ENCODE measurements around the gene TTC39A. TPM values are rescaled to one million over a fixed set of nuclear protein-coding genes. Genes with fewer than 3 reads are reported as not detected.
A peak's percentile ranks its signal among the peaks of the same experiment; 100 is the strongest.

The TTC39A gene
- total RNA-seq, 1 donor from 2014 or later, result 26.0 TPM

- H3K27ac Mint-ChIP-seq, result no peak overlapping the region
- H3K9me3 Mint-ChIP-seq (ENCODE audit: low read depth), result no peaks in the 10 kb centered on the region
- TF ChIP-seq, protein P1, sequence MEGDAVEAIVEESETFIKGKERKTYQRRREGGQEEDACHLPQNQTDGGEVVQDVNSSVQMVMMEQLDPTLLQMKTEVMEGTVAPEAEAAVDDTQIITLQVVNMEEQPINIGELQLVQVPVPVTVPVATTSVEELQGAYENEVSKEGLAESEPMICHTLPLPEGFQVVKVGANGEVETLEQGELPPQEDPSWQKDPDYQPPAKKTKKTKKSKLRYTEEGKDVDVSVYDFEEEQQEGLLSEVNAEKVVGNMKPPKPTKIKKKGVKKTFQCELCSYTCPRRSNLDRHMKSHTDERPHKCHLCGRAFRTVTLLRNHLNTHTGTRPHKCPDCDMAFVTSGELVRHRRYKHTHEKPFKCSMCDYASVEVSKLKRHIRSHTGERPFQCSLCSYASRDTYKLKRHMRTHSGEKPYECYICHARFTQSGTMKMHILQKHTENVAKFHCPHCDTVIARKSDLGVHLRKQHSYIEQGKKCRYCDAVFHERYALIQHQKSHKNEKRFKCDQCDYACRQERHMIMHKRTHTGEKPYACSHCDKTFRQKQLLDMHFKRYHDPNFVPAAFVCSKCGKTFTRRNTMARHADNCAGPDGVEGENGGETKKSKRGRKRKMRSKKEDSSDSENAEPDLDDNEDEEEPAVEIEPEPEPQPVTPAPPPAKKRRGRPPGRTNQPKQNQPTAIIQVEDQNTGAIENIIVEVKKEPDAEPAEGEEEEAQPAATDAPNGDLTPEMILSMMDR (IDR thresholded peaks at IDR 0.05; ENCODE audit: unreplicated experiment), result no peak
- no peak for DNase-seq (ENCODE audit: low spot score, unreplicated experiment)
- peaks cover 6% of the 10 kb centered on the region for H3K36me3 Mint-ChIP-seq (ENCODE audit: insufficient read depth)
- H3K4me1 Mint-ChIP-seq (ENCODE audit: low read depth), result peaks cover 3% of the 10 kb centered on the region
- no peaks in the 10 kb centered on the region for H3K27me3 Mint-ChIP-seq
- H3K4me3 Mint-ChIP-seq (ENCODE audit: low read depth), result no peak overlapping the region
Measured at GRCh38 chr1:51299185-51299885, 31.0 kb downstream of the TTC39A start.

GRCh38 chr1:51298322-51298705 lies 32.0 kb downstream of the TTC39A start:
- peaks cover 6% of the 10 kb centered on the region for H3K36me3 Mint-ChIP-seq (ENCODE audit: insufficient read depth)
- no peak overlapping the region for H3K4me3 Mint-ChIP-seq (ENCODE audit: low read depth)
- no peak for DNase-seq (ENCODE audit: low spot score, unreplicated experiment)
- H3K9me3 Mint-ChIP-seq (ENCODE audit: low read depth), result no peaks in the 10 kb centered on the region
- no peaks in the 10 kb centered on the region for H3K27me3 Mint-ChIP-seq
- H3K4me1 Mint-ChIP-seq (ENCODE audit: low read depth), result peaks cover 3% of the 10 kb centered on the region
- peak overlapping the region; percentile 60 for H3K27ac Mint-ChIP-seq
- TF ChIP-seq, protein P1 (IDR thresholded peaks at IDR 0.05; ENCODE audit: unreplicated experiment), result no peak

DNA sequence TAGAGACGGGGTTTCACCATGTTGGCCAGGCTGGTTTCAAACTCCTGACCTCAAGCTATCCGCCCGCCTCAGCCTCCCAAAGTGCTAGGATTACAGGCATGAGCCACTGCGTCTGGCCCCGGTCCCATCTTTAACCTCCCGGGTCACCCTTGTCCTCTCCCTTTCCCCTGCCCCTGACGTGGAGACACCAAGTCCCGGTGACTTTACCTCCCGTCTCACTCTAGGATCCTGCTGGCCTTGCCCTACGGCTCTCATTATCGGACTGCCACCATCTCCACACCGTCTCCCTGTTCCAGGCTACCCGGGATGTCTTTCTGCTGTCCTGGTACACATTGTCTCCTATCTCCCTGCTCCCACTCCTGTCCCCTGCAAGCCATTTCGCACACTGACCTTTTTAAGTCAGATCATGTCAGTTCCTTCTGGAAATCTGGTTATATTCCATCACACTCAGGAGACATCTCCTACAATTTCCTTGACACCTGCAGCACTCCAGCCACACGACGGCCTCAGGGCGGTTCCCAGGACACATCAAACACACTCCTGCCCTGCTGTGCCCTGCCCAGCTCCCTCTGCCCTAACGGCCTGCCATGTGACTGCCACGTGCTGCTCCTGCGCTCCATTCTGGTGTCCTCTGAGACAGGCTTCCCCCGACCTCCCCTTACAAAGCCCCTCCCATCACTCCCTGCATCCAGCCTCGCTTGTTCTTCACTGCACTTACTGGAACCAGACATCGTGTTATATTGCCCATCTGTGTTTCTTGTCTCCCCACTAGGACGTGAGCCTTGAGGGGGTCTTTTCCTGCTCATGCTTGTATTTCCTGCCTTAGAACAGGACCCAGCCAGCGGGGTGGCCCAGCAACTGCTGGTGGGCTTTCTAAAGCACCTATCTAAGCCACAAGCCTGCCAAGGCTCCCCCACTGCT lies 32.7 kb downstream of the TTC39A start:
- no peak for DNase-seq (ENCODE audit: low spot score, unreplicated experiment)
- no peaks in the 10 kb centered on the region for H3K27me3 Mint-ChIP-seq
- H3K4me3 Mint-ChIP-seq (ENCODE audit: low read depth), result peak overlapping the region; percentile 47
- peaks cover 3% of the 10 kb centered on the region for H3K4me1 Mint-ChIP-seq (ENCODE audit: low read depth)
- no peaks in the 10 kb centered on the region for H3K9me3 Mint-ChIP-seq (ENCODE audit: low read depth)
- H3K36me3 Mint-ChIP-seq (ENCODE audit: insufficient read depth), result peaks cover 6% of the 10 kb centered on the region
- H3K27ac Mint-ChIP-seq, result no peak overlapping the region
- TF ChIP-seq, protein P1 (IDR thresholded peaks at IDR 0.05; ENCODE audit: unreplicated experiment), result no peak

GRCh38 chr1:51296383-51297357 lies 33.7 kb downstream of the TTC39A start:
- peak; percentile 80 for DNase-seq (ENCODE audit: low spot score, unreplicated experiment)
- H3K27ac Mint-ChIP-seq, result no peak overlapping the region
- peaks cover 3% of the 10 kb centered on the region for H3K4me1 Mint-ChIP-seq (ENCODE audit: low read depth)
- TF ChIP-seq, protein P1 (IDR thresholded peaks at IDR 0.05; ENCODE audit: unreplicated experiment), result peak; percentile 96
- H3K27me3 Mint-ChIP-seq, result no peaks in the 10 kb centered on the region
- no peaks in the 10 kb centered on the region for H3K9me3 Mint-ChIP-seq (ENCODE audit: low read depth)
- H3K36me3 Mint-ChIP-seq (ENCODE audit: insufficient read depth), result peaks cover 6% of the 10 kb centered on the region
- no peak overlapping the region for H3K4me3 Mint-ChIP-seq (ENCODE audit: low read depth)

Data from progenitor cell of endocrine pancreas (in vitro differentiated cells).